Muscle of leg (tissue), 11 donors: ENCODE results near the gene DNAJC5. TPM values are rescaled to one million over a fixed set of nuclear protein-coding genes. Genes with fewer than 3 reads are reported as not detected.
A peak's percentile ranks its signal among the peaks of the same experiment; 100 is the strongest.

ENCODE experiments used
- DNase-seq: peaks from one replicate; pipeline ENCODE4 v3.0.0; 2013
- H3K27ac ChIP-seq: one replicate; pipeline ENCODE4 v1.5.1; 2013; ENCODE audit warnings: mild to moderate bottlenecking, low read length, control low read depth
- H3K27me3 ChIP-seq: one replicate; pipeline ENCODE4 v1.6.1; 2013; ENCODE audit warnings: low read length; ENCODE audit not compliant: control insufficient read depth, insufficient read depth
- H3K36me3 ChIP-seq: one replicate; pipeline ENCODE4 v1.6.1; 2013; ENCODE audit warnings: low read length; ENCODE audit not compliant: control insufficient read depth, insufficient read depth
- H3K4me1 ChIP-seq: one replicate; pipeline ENCODE4 v1.6.1; 2013; ENCODE audit warnings: low read length; ENCODE audit not compliant: control insufficient read depth, insufficient read depth
- H3K4me3 ChIP-seq: one replicate; pipeline ENCODE4 v1.5.1; 2013; ENCODE audit warnings: low read length, control low read depth
- H3K9me3 ChIP-seq: replicated peaks from 2 replicates; pipeline ENCODE4 v1.6.1; 2013; ENCODE audit warnings: low read depth, low read length; ENCODE audit not compliant: control insufficient read depth
- WGBS: methylation state at CpG from one replicate; pipeline ENCODE4 v1.1.5; 2013; ENCODE audit warnings: missing lambda C conversion rate; ENCODE audit not compliant: insufficient coverage; 5-methylcytosine and 5-hydroxymethylcytosine counted together
- polyA plus RNA-seq, 8 donors: library from polyadenylated mRNA; unstranded; fragments of 120-200 nt; gene quantifications; one replicate each; pipeline versions ENCODE4 v1.2.1 to v1.2.3, GENCODE V29; 2013; ENCODE audit warnings: inconsistent platforms in 1 of 8, low replicate concordance in 1 of 8; ENCODE audit not compliant: insufficient read length in 8 of 8, insufficient read depth in 1 of 8
- total RNA-seq: library from RNA; stranded (reverse); fragments of 120-200 nt; gene quantifications from one replicate; pipeline ENCODE4 v1.2.4, GENCODE V29; 2013

The DNAJC5 gene
- total and polyA plus RNA-seq, 9 donors, result 26.8 to 37.9 (median 32.3) TPM

GRCh38 chr20:63946986-63947637 lies 52.2 kb downstream of the DNAJC5 start:
- H3K36me3 ChIP-seq, result peaks cover 45% of the 10 kb centered on the region
- 87% methylated on average over 13 of the region's 15 CpGs for WGBS
- peak; percentile 18 for DNase-seq

GRCh38 chr20:63947638-63948456 lies 52.9 kb downstream of the DNAJC5 start:
- Histone ChIP-seq H3K27me3 (no peaks in the 10 kb centered on the region), H3K27ac (peak overlapping the region; percentile 55), H3K36me3 (peaks cover 47% of the 10 kb centered on the region), H3K4me1 (peaks cover 66% of the 10 kb centered on the region), H3K9me3 (no peaks in the 10 kb centered on the region), H3K4me3 (no peak overlapping the region)
- DNase-seq, result peak; percentile 11
- WGBS, result 45% methylated on average over 26 of the region's 27 CpGs

More at GRCh38 chr20:63946986-63947637, 52.2 kb downstream of the DNAJC5 start:
- Histone ChIP-seq H3K4me3 (no peak overlapping the region), H3K27ac (no peak overlapping the region), H3K27me3 (no peaks in the 10 kb centered on the region), H3K9me3 (no peaks in the 10 kb centered on the region), H3K4me1 (peaks cover 65% of the 10 kb centered on the region)

- 74% methylated on average over 17 of the region's 20 CpGs for WGBS
- Histone ChIP-seq H3K36me3 (peaks cover 22% of the 10 kb centered on the region), H3K27ac (peak overlapping the region; percentile 84), H3K27me3 (no peaks in the 10 kb centered on the region), H3K9me3 (no peaks in the 10 kb centered on the region), H3K4me1 (peaks cover 78% of the 10 kb centered on the region), H3K4me3 (no peak overlapping the region)
- DNase-seq, result no peak
Observed at GRCh38 chr20:63950701-63951397, 55.9 kb downstream of the DNAJC5 start.

DNA sequence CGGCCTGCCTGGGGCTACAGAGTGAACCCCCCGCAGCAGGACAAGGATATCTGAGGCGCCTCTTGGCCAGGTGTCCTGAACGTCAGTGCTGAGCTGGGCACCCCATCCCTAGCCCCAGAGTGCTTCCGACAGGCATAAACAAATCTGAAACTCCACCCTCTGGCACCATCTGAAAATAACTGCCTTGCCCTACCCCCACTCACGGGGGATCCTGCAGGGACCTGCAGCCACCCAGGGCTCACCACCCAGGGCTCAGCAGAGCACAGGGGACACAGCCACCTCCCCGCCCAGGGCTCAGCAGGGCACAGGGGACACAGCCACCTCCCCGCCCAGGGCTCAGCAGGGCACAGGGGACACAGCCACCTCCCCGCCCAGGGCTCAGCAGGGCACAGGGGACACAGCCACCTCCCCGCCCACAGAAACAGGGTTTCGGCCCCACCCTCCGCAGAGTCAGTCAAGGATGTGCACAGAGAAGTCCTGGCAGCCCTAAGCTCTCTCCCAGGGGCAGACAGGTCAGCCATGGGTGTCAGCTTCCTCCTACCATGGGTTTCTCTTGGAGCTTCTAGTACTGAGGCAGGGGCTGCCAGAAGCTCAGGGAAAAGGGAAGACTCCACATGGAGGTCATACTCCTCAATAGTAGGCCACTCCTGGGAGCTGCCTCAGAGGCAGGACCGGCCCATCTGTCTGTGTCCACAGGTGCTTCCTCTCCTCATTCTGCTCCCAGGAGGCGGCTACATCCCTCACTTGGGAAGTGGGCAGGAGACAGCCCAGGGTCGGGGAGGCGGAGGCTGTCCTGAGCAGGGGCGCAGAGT lies 56.7 kb downstream of the DNAJC5 start:
- Histone ChIP-seq H3K4me3 (no peak overlapping the region), H3K36me3 (peaks cover 16% of the 10 kb centered on the region), H3K9me3 (no peaks in the 10 kb centered on the region), H3K4me1 (peaks cover 78% of the 10 kb centered on the region), H3K27me3 (no peaks in the 10 kb centered on the region), H3K27ac (peak overlapping the region; percentile 84)
- no peak for DNase-seq
- WGBS, result 64% methylated on average over 11 of the region's 17 CpGs

- Histone ChIP-seq H3K4me1 (peaks cover 81% of the 10 kb centered on the region), H3K36me3 (peaks cover 16% of the 10 kb centered on the region), H3K4me3 (no peak overlapping the region), H3K27me3 (no peaks in the 10 kb centered on the region), H3K9me3 (no peaks in the 10 kb centered on the region), H3K27ac (peak overlapping the region; percentile 84)
- 68% methylated on average over 15 of the region's 15 CpGs for WGBS
- DNase-seq, result no peak
Observed at GRCh38 chr20:63952210-63952535, 57.2 kb downstream of the DNAJC5 start.

DNA sequence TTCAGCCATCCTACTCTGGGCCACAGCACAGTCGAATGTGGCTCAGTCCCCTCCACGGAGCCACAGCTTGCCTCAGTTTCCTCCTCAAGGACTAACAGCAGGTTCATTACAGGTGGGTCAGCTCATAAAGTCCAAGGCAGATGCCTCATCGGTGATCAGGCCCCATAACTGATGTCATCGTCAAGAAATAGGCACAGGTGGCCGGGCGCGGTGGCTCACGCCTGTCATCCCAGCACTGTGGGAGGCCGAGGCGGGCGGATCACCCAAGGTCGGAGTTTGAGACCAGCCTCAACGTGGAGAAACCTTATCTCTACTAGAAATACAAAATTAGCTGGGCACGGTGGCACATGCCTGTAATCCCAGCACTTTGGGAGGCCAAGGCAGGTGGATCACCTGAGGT lies 57.8 kb downstream of the DNAJC5 start:
- peaks cover 81% of the 10 kb centered on the region for H3K4me1 ChIP-seq
- H3K9me3 ChIP-seq, result no peaks in the 10 kb centered on the region
- H3K27me3 ChIP-seq, result no peaks in the 10 kb centered on the region
- peaks cover 16% of the 10 kb centered on the region for H3K36me3 ChIP-seq
- WGBS, result 86% methylated on average over 8 of the region's 14 CpGs
- DNase-seq, result no peak
- H3K27ac ChIP-seq, result peak overlapping the region; percentile 84
- no peak overlapping the region for H3K4me3 ChIP-seq

DNA sequence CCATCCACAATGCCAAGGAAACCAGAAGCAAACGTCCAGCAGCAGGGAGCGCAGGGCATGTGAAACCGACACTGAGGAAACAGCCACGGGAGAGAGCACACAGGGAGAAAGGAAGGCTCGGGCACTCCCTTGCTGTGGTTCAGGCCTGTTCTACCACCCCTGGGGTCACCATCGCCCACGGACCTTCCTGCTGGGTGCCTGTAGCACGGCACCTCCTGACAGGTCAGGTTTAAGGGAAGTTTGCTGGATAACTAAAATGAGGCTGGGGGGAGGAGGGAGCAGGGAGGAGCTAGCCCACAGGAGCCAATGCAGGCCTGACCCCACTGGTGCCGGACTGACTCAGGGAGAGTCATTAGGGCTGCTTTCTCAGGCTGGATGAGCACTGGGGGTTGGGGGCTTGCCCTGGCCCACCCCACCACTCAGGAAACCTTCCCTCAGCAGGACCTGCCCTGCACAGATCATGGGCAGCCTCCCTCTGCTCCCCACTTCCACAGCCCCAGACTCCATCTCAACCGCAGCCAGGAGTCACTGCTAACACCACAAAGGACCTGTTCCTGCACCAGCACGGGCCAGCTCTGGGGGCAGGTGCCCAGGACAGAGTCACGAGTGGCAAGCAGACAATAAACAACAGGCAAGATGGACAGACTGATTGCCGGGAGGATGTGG lies 59.0 kb downstream of the DNAJC5 start:
- H3K27ac ChIP-seq, result no peak overlapping the region
- peaks cover 74% of the 10 kb centered on the region for H3K4me1 ChIP-seq
- no peaks in the 10 kb centered on the region for H3K9me3 ChIP-seq
- 69% methylated on average over 13 of the region's 13 CpGs for WGBS
- no peaks in the 10 kb centered on the region for H3K27me3 ChIP-seq
- H3K36me3 ChIP-seq, result peaks cover 21% of the 10 kb centered on the region
- no peak overlapping the region for H3K4me3 ChIP-seq
- DNase-seq, result no peak

- 2% methylated on average over 31 of the region's 31 CpGs for WGBS
- peak overlapping the region; percentile 95 for H3K4me3 ChIP-seq
- peak; percentile 64 for DNase-seq
- H3K27me3 ChIP-seq, result no peaks in the 10 kb centered on the region
- peak overlapping the region; percentile 75 for H3K27ac ChIP-seq
- H3K9me3 ChIP-seq, result no peaks in the 10 kb centered on the region
- peaks cover 35% of the 10 kb centered on the region for H3K36me3 ChIP-seq
- peaks cover 59% of the 10 kb centered on the region for H3K4me1 ChIP-seq
Observed at GRCh38 chr20:63955281-63955826, 60.4 kb downstream of the DNAJC5 start.
